ENCODE measurements around the gene TDRD12.

GRCh38 chr19:32676186-32676894, 43.2 kb upstream of the TDRD12 start:
- TF ChIP-seq POLR2A (IDR thresholded peaks at IDR 0.05; ENCODE audit: extremely low read depth, insufficient read length) = no peak
- TF ChIP-seq, protein P1, sequence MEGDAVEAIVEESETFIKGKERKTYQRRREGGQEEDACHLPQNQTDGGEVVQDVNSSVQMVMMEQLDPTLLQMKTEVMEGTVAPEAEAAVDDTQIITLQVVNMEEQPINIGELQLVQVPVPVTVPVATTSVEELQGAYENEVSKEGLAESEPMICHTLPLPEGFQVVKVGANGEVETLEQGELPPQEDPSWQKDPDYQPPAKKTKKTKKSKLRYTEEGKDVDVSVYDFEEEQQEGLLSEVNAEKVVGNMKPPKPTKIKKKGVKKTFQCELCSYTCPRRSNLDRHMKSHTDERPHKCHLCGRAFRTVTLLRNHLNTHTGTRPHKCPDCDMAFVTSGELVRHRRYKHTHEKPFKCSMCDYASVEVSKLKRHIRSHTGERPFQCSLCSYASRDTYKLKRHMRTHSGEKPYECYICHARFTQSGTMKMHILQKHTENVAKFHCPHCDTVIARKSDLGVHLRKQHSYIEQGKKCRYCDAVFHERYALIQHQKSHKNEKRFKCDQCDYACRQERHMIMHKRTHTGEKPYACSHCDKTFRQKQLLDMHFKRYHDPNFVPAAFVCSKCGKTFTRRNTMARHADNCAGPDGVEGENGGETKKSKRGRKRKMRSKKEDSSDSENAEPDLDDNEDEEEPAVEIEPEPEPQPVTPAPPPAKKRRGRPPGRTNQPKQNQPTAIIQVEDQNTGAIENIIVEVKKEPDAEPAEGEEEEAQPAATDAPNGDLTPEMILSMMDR (IDR thresholded peaks at IDR 0.05; ENCODE audit: low read depth, low read length) = no peak
- no peak for TF ChIP-seq MYC (IDR thresholded peaks at IDR 0.05; ENCODE audit: low read depth, low read length)

All from NB4 (cell line).